PC-9 (cell line): Measurements from ENCODE around the gene SMAP1. TPM values are rescaled to one million over a fixed set of nuclear protein-coding genes. Genes with fewer than 3 reads are reported as not detected.

ENCODE experiments used
- BruUV-seq: library from RNA; stranded (reverse); fragments of 400-500 nt; replicated peaks from 2 replicates; lab custom pipeline; 2021; lab: Mats Ljungman, UMichigan
- CTCF ChIA-PET: fragments of 300-600 bp; sonication (Branson Sonifier 250); formaldehyde crosslinking; loops from one replicate; lab custom pipeline; 2022; ENCODE audit warnings: antibody characterized with exemption; lab: Charles Lee
- POLR2A ChIA-PET: fragments of 300-600 bp; sonication (Branson Sonifier 250); formaldehyde crosslinking; loops from one replicate; lab custom pipeline; 2022; ENCODE audit warnings: antibody characterized with exemption; ENCODE audit not compliant: unreplicated experiment; lab: Charles Lee
- DNase-seq, 2 experiments: peaks; one replicate each; pipeline versions ENCODE4 v3.0.0 to v3.0.0-alpha.2; 2015 to 2022; ENCODE audit warnings: mixed read lengths in 1 of 2
- H2AFZ ChIP-seq: fragments of 200-600 bp; sonication (generic); 2 replicates; pipeline ENCODE4 v1.8.1; 2017; ENCODE audit warnings: antibody characterized with exemption
- H3F3A ChIP-seq: fragments of 200-600 bp; sonication (generic); 2 replicates; pipeline ENCODE4 v1.8.1; 2017; ENCODE audit warnings: antibody characterized with exemption, mild to moderate bottlenecking, low read depth; ENCODE audit not compliant: insufficient read depth
- H3K27ac ChIP-seq: fragments of 200-600 bp; sonication (generic); 2 replicates; pipeline ENCODE4 v1.6.1; 2016; ENCODE audit warnings: mixed run types
- H3K27me3 ChIP-seq: fragments of 200-600 bp; sonication (generic); 2 replicates; pipeline ENCODE4 v1.6.1; 2016; ENCODE audit warnings: low read depth, mixed run types; ENCODE audit not compliant: insufficient read depth
- H3K36me3 ChIP-seq: fragments of 200-600 bp; sonication (generic); 2 replicates; pipeline ENCODE4 v1.6.1; 2016; ENCODE audit warnings: low read depth, mixed run types
- H3K4me1 ChIP-seq: fragments of 200-600 bp; sonication (generic); replicated peaks from 2 replicates; pipeline ENCODE4 v1.6.1; 2016; ENCODE audit warnings: mixed run types; ENCODE audit not compliant: insufficient read depth
- H3K4me2 ChIP-seq: fragments of 200-600 bp; sonication (generic); 2 replicates; pipeline ENCODE4 v1.6.1; 2017; ENCODE audit warnings: mixed run types
- H3K4me3 ChIP-seq: fragments of 200-600 bp; sonication (generic); 2 replicates; pipeline ENCODE4 v1.6.1; 2016; ENCODE audit warnings: mixed run types
- H3K79me2 ChIP-seq: fragments of 200-600 bp; sonication (generic); 2 replicates; pipeline ENCODE4 v1.6.1; 2017; ENCODE audit warnings: low read depth, mixed run types
- H3K9me2 ChIP-seq: fragments of 200-600 bp; sonication (generic); 2 replicates; pipeline ENCODE4 v1.8.1; 2017; ENCODE audit warnings: mild to moderate bottlenecking; ENCODE audit not compliant: insufficient read depth
- H3K9me3 ChIP-seq: fragments of 200-600 bp; sonication (generic); 2 replicates; pipeline ENCODE4 v1.8.1; 2016; ENCODE audit warnings: low read depth; ENCODE audit not compliant: insufficient read depth
- H4K20me1 ChIP-seq: fragments of 200-600 bp; sonication (generic); 2 replicates; pipeline ENCODE4 v1.8.1; 2017; ENCODE audit not compliant: insufficient read depth
- EZH2 ChIP-seq: fragments of 200-600 bp; sonication (generic); IDR thresholded peaks from 2 replicates; pipeline ENCODE4 v1.8.0; 2017; ENCODE audit warnings: antibody characterized with exemption, low read depth
- intact Hi-C: fragments of 100-400 bp; cut with micrococcal nuclease; formaldehyde crosslinking; loops from one replicate; pipeline ENCODE4 v1.10.0; 2022; ENCODE audit not compliant: unreplicated experiment
- total RNA-seq: library from RNA; stranded (reverse); gene quantifications from 2 replicates; pipeline ENCODE4 v1.2.3, GENCODE V29; 2021
- TF ChIP-seq, protein P1 (sequence below): fragments of 200-600 bp; sonication (generic); conservative IDR thresholded peaks from 2 replicates; pipeline ENCODE4 v1.6.1; 2017; ENCODE audit warnings: mixed run types, antibody characterized with exemption, mild to moderate bottlenecking, moderate library complexity

SMAP1 gene
- total RNA-seq, 1 experiment from 2014 or later = 29.3 TPM

DNA sequence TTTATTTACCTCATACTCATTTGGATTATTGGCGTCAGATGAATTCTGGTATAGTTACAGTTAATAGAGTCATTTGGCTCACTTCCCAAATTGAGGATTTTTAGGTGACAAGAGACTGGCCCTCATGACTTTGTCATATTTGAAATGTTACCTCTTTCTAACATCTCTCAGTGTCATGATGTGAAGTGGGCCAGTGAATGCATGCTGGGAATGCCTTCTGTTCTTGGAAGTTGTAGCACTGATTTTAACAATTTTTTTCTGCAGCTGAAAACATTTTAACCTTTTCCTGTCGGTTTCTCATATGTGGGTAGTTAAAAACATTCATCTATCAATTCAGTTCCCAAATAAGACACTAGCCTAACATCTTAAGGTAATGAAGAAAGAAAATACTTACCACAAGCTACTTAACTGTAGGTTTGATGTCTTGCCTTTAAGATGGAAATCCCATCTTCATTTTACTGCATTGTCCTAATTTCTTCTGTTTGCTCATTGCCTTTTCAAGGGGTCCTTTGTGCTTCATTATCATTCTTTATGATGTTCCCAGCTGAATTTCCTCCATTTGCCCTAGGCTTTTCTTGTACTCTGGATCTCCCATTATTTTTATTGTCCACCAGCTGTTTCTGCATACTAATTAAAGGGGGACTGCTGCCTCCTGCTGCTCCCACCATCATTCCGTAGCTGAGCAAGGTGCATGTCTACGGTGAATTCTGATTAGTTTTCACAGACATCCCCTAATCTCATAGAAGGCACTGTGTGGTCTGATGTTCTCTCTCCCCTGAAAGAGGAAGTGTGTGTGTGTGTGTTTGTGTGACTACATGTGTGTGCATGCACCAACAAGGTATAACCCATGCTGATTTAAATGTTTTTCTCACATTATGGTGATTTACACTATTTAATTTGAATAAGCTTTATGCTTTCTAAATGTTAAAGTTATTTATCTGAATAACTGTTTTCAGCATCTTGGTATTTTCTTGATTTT, 179.7 kb downstream of the SMAP1 start:
- Histone ChIP-seq H3K27me3 (no peaks in the 10 kb centered on the region), H4K20me1 (no peaks in the 10 kb centered on the region), H3F3A (no peaks in the 10 kb centered on the region), H3K4me2 (no peak overlapping the region), H3K27ac (no peak overlapping the region), H3K79me2 (no peaks in the 10 kb centered on the region), H3K9me2 (no peaks in the 10 kb centered on the region), H3K4me3 (no peak overlapping the region), H3K36me3 (no peaks in the 10 kb centered on the region; the same call in 1 of the 2 replicates), H2AFZ (no peak overlapping the region), H3K4me1 (no peaks in the 10 kb centered on the region), H3K9me3 (no peaks in the 10 kb centered on the region)
- TF ChIP-seq, protein P1, sequence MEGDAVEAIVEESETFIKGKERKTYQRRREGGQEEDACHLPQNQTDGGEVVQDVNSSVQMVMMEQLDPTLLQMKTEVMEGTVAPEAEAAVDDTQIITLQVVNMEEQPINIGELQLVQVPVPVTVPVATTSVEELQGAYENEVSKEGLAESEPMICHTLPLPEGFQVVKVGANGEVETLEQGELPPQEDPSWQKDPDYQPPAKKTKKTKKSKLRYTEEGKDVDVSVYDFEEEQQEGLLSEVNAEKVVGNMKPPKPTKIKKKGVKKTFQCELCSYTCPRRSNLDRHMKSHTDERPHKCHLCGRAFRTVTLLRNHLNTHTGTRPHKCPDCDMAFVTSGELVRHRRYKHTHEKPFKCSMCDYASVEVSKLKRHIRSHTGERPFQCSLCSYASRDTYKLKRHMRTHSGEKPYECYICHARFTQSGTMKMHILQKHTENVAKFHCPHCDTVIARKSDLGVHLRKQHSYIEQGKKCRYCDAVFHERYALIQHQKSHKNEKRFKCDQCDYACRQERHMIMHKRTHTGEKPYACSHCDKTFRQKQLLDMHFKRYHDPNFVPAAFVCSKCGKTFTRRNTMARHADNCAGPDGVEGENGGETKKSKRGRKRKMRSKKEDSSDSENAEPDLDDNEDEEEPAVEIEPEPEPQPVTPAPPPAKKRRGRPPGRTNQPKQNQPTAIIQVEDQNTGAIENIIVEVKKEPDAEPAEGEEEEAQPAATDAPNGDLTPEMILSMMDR = no peak
- no peak for TF ChIP-seq EZH2
- intact Hi-C loops = no loop called here
- no peak for DNase-seq
- POLR2A ChIA-PET = no interaction called here
- CTCF ChIA-PET = no interaction called here
- no TSS peak for BruUV-seq

DNA sequence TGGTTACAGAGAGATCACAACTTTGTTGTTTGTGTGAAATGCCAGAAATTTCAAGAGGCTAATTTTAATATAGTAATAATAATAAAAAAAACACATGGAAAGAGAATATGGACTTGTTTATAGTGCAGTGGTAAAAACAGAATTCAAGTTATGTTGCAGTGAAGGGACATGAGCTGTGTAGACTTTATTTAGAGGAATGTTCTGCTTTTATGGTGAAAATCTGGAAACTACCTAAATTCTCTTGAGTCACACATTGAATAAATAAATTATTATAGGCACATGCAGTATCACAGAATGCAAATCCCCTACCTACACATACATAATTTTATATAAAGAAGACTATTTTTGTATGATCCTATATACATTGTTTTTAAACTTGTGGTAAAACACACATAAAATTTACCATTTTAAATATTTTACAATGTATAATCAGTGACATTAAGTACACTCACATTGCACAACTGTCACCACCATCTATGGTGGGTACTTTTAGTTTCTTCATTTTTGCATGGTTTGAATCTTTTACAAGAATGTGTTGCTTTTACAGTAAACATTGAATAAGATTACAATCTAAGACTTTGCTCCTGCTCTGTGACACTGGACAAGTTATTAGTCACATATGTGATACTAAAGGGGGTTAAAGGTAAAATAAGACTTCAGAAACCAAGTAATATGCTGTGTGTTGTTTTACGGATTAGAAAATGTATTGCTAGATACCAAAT, 181.8 kb downstream of the SMAP1 start:
- intact Hi-C loops = no loop called here
- CTCF ChIA-PET = no interaction called here
- POLR2A ChIA-PET = no interaction called here

DNA sequence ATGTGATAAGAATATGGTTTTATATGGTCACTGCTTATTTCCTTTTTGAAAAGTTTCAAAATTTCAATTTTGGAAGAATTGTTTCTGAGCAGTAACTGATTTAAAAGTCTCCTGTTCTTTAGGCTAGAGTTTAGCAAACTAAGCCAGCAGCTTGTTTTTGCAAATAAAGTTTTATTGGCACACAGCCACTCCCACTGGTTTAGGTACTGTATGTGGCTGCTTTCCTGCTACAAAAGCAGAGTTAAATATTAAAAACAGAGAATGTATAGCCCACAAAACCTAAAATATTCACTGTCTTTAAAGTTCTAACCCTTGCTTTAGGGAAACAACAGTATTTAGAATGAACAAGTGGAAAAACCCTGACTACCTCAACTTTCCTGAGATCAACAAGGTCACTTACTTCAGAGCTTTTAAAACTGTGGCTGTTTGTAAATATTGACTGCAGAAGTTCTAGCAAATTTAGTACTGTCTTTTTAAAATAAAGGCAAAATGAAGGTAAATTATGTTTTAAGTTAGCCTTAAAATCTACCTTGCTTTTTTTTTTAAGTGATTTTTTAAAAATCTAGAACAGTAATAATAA, 185.1 kb downstream of the SMAP1 start:
- no TSS peak for BruUV-seq
- POLR2A ChIA-PET = no interaction called here
- no peaks in the 10 kb centered on the region for H4K20me1 ChIP-seq

More for the DNA sequence above, 181.8 kb downstream of the SMAP1 start:
- TF ChIP-seq EZH2 = no peak
- TF ChIP-seq, protein P1 = no peak
- H3K4me2 ChIP-seq = no peak overlapping the region
- no peaks in the 10 kb centered on the region for H3K9me3 ChIP-seq
- H2AFZ ChIP-seq = no peak overlapping the region
- no peak overlapping the region for H3K4me3 ChIP-seq
- no peaks in the 10 kb centered on the region for H3K4me1 ChIP-seq
- H3K9me2 ChIP-seq = no peaks in the 10 kb centered on the region
- no peak for DNase-seq
- H3K27ac ChIP-seq = no peak overlapping the region
- no peaks in the 10 kb centered on the region for H3F3A ChIP-seq
- no peaks in the 10 kb centered on the region for H3K79me2 ChIP-seq
- no peaks in the 10 kb centered on the region for H3K27me3 ChIP-seq
- no peaks in the 10 kb centered on the region; the same call in 1 of the 2 replicates for H3K36me3 ChIP-seq
- BruUV-seq = no TSS peak
- H4K20me1 ChIP-seq = no peaks in the 10 kb centered on the region

More for the DNA sequence above, 185.1 kb downstream of the SMAP1 start:
- TF ChIP-seq EZH2 = no peak
- TF ChIP-seq, protein P1 = no peak
- Histone ChIP-seq H3F3A (no peaks in the 10 kb centered on the region), H3K9me2 (no peaks in the 10 kb centered on the region), H3K36me3 (no peaks in the 10 kb centered on the region; the same call in 1 of the 2 replicates), H3K27me3 (no peaks in the 10 kb centered on the region), H2AFZ (no peak overlapping the region), H3K4me2 (no peak overlapping the region), H3K79me2 (no peaks in the 10 kb centered on the region), H3K9me3 (no peaks in the 10 kb centered on the region), H3K4me1 (no peaks in the 10 kb centered on the region), H3K4me3 (no peak overlapping the region), H3K27ac (no peak overlapping the region)
- no peak for DNase-seq
- intact Hi-C loops = no loop called here
- CTCF ChIA-PET = no interaction called here
